ENCODE measurements around the gene CMTM8.

Gene CMTM8

DNA sequence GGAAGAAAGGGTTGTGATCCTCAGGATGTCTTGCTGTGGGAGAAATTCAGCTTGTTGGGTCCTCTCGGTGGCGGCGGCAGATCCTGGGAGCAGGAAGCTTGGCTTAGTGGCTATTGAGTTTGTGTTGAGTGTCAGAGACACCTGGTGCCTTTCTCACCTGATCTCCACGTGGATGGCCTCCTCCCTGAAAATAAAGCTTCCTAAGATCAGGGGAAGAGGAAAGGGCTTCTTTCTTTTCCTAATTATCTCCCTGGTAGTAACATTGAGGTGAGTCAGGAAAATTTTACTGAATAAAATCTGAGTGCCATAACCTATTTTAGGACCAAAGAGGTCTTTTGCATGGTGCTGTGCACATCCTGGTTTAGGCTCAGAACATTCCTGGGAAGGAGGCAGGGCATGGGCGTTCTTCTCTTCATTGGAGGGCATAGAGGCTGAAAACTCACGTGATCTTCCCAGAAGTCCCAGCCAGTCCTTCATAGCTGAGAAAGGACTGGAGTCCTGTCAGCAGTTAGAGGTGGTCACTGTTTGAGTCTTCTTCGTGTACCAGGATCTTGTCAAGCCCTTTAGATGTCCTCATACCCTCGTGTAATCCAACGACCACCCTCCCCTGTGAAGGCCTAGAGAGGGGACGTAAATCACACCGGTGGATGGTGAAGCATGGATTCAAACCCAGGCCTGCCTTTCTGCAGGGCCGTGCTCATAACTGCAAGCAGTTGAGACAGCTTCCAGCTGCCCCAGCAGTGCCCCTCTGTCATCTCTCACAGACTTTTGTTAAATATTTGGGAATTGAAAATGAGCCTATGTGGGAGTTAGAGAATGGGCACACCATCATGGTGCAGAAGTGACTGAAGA, 1.1 kb downstream of the CMTM8 start:
- TF ChIP-seq, protein P1, sequence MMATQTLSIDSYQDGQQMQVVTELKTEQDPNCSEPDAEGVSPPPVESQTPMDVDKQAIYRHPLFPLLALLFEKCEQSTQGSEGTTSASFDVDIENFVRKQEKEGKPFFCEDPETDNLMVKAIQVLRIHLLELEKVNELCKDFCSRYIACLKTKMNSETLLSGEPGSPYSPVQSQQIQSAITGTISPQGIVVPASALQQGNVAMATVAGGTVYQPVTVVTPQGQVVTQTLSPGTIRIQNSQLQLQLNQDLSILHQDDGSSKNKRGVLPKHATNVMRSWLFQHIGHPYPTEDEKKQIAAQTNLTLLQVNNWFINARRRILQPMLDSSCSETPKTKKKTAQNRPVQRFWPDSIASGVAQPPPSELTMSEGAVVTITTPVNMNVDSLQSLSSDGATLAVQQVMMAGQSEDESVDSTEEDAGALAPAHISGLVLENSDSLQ (IDR thresholded peaks at IDR 0.05) = peak; percentile 58
- TF ChIP-seq SUZ12 (IDR thresholded peaks at IDR 0.05) = no peak
- peak; percentile 78 for TF ChIP-seq L3MBTL2 (conservative IDR thresholded peaks at IDR 0.05)
- ChIA-PET CTCF (interaction anchor here (0.6 to 1.7 kb wide), 7 partner anchors 8 to 288 kb away, joined by 3 to 8 read pairs (median 4); no protein-coding TSS in a partner anchor), POLR2A (interaction anchor here (1.1 kb wide), 1 partner anchor 49 kb away, joined by 3 read pairs; no protein-coding TSS in a partner anchor)
- peak; percentile 62 for DNase-seq (ENCODE audit: extremely low spot score)

DNA sequence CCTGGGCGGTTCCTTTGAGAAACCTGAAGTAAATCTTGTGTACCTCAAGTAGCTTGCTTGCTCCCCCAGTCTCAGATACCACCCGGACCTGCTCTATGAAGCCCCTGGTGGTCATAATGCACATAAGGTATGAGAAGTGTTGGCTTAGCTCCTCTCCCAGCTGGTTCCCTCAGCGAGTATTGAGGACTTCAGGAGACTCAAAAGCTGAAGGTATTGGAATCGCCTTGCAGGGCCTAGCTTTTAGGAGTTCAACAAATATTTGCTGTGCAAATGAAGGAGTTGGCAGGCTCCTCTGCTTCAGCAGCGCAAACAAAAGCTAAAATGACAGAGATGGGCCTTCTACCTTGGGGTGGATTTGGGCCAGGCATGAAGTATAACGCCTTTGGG, 1.7 kb downstream of the CMTM8 start:
- TF ChIP-seq SP1 (IDR thresholded peaks at IDR 0.05) (no peak), L3MBTL2 (conservative IDR thresholded peaks at IDR 0.05) (no peak), FOXM1 (IDR thresholded peaks at IDR 0.05; ENCODE audit: borderline replicate concordance) (no peak), FOXA1 (IDR thresholded peaks at IDR 0.05) (no peak), CTBP1 (IDR thresholded peaks at IDR 0.05; ENCODE audit: borderline replicate concordance) (no peak), ZNF384 (IDR thresholded peaks at IDR 0.05) (no peak), ELF4 (IDR thresholded peaks at IDR 0.05) (no peak), SUZ12 (IDR thresholded peaks at IDR 0.05) (no peak), BHLHE40 (IDR thresholded peaks at IDR 0.05; ENCODE audit: borderline replicate concordance) (no peak), NFRKB (IDR thresholded peaks at IDR 0.05) (no peak), HDGF (IDR thresholded peaks at IDR 0.05; ENCODE audit: borderline replicate concordance) (no peak), ARNT (IDR thresholded peaks at IDR 0.05) (no peak), FOXK2 (IDR thresholded peaks at IDR 0.05) (no peak), LEF1 (IDR thresholded peaks at IDR 0.05; ENCODE audit: borderline replicate concordance) (no peak), TARDBP (IDR thresholded peaks at IDR 0.05) (no peak)
- TF ChIP-seq, protein P1 (IDR thresholded peaks at IDR 0.05) = no peak
- peak; percentile 72 for DNase-seq (ENCODE audit: extremely low spot score)
- POLR2A ChIA-PET = interaction anchor here (1.1 kb wide), 1 partner anchor 48 kb away, joined by 3 read pairs; no protein-coding TSS in a partner anchor
- CTCF ChIA-PET = interaction anchor here (0.6 to 1.7 kb wide), 10 partner anchors 9 to 433 kb away, joined by 3 to 10 read pairs (median 4); no protein-coding TSS in a partner anchor

GRCh38 chr3:32241100-32241499, 2.6 kb downstream of the CMTM8 start:
- TF ChIP-seq, protein P1 (IDR thresholded peaks at IDR 0.05) = no peak
- TF ChIP-seq BHLHE40 (IDR thresholded peaks at IDR 0.05; ENCODE audit: borderline replicate concordance) (no peak), NFRKB (IDR thresholded peaks at IDR 0.05) (no peak), LEF1 (IDR thresholded peaks at IDR 0.05; ENCODE audit: borderline replicate concordance) (no peak)
- ChIA-PET CTCF (interaction anchor here (1.0 to 1.3 kb wide), 2 partner anchors 9 to 54 kb away, joined by 4 read pairs; no protein-coding TSS in a partner anchor), POLR2A (no interaction called here)
- no peak for DNase-seq (ENCODE audit: extremely low spot score)

DNA sequence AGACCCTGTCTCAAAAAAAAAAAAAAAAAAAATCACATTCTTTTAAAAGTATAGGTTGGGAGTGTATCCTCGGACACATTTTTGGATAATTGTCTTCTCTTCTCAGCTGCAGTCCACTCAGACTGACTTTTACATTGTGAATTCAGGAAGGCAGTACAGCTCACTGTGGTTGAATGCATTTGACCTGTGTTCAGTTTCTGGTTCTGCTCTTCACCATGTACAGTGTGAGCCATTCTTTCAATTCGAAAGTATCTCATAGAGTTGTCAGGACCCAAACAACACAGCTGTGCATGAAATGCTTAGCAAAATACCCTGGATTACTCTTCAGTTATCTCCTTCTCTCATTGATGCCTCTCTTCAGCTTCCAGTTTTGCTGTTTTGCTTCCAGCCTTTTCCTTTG, 5.0 kb downstream of the CMTM8 start:
- TF ChIP-seq SP1 (IDR thresholded peaks at IDR 0.05) = no peak
- no peak for TF ChIP-seq ARNT (IDR thresholded peaks at IDR 0.05)
- no peak for TF ChIP-seq LEF1 (IDR thresholded peaks at IDR 0.05; ENCODE audit: borderline replicate concordance)
- TF ChIP-seq ZNF384 (IDR thresholded peaks at IDR 0.05) = no peak
- TF ChIP-seq NFRKB (IDR thresholded peaks at IDR 0.05) = no peak
- no peak for TF ChIP-seq HDGF (IDR thresholded peaks at IDR 0.05; ENCODE audit: borderline replicate concordance)
- no peak for TF ChIP-seq SUZ12 (IDR thresholded peaks at IDR 0.05)
- TF ChIP-seq FOXK2 (IDR thresholded peaks at IDR 0.05) = no peak
- no peak for TF ChIP-seq CTBP1 (IDR thresholded peaks at IDR 0.05; ENCODE audit: borderline replicate concordance)
- TF ChIP-seq L3MBTL2 (conservative IDR thresholded peaks at IDR 0.05) = no peak
- no peak for TF ChIP-seq TARDBP (IDR thresholded peaks at IDR 0.05)
- TF ChIP-seq ELF4 (IDR thresholded peaks at IDR 0.05) = no peak
- TF ChIP-seq BHLHE40 (IDR thresholded peaks at IDR 0.05; ENCODE audit: borderline replicate concordance) = no peak
- DNase-seq (ENCODE audit: extremely low spot score) = no peak
- POLR2A ChIA-PET = no interaction called here
- CTCF ChIA-PET = interaction anchor here (0.7 kb wide), 1 partner anchor 261 kb away, joined by 3 read pairs; no protein-coding TSS in a partner anchor

DNA sequence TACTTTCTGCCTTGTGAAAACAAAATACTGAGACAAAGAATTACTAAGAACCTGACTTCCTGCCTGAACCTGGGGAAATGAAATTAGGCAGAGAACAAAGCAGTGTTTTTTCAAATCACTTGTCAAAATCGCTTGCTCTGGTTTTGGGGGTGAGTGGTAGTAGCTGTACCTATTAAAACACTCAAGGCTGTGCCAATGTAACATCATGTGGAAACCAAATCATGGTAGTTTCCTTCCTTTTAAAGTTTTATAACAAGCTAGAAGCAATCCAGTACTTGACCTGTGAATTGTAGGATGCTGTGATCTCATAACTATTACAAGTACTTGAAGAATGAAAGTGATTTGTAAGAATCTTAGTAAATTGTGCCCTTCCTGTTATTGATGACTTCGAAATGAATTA, 6.7 kb downstream of the CMTM8 start:
- TF ChIP-seq BHLHE40 (IDR thresholded peaks at IDR 0.05; ENCODE audit: borderline replicate concordance) (no peak), SP1 (IDR thresholded peaks at IDR 0.05) (no peak), CTBP1 (IDR thresholded peaks at IDR 0.05; ENCODE audit: borderline replicate concordance) (no peak), L3MBTL2 (conservative IDR thresholded peaks at IDR 0.05) (no peak), FOXM1 (IDR thresholded peaks at IDR 0.05; ENCODE audit: borderline replicate concordance) (no peak), ELF4 (IDR thresholded peaks at IDR 0.05) (no peak), LEF1 (IDR thresholded peaks at IDR 0.05; ENCODE audit: borderline replicate concordance) (no peak), FOXA1 (IDR thresholded peaks at IDR 0.05) (no peak), NFRKB (IDR thresholded peaks at IDR 0.05) (no peak), TARDBP (IDR thresholded peaks at IDR 0.05) (no peak), ZNF384 (IDR thresholded peaks at IDR 0.05) (no peak), FOXK2 (IDR thresholded peaks at IDR 0.05) (no peak), ARNT (IDR thresholded peaks at IDR 0.05) (no peak), SUZ12 (IDR thresholded peaks at IDR 0.05) (no peak), HDGF (IDR thresholded peaks at IDR 0.05; ENCODE audit: borderline replicate concordance) (no peak)
- TF ChIP-seq, protein P1 (IDR thresholded peaks at IDR 0.05) = no peak
- no peak for DNase-seq (ENCODE audit: extremely low spot score)
- ChIA-PET CTCF (no interaction called here), POLR2A (no interaction called here)
